ENCODE measurements around the gene MYBPC2.

The MYBPC2 gene

GRCh38 chr19:50480281-50481111 is 47.8 kb downstream of the MYBPC2 start:
- Histone ChIP-seq H3K27ac (ENCODE audit: insufficient read depth, low read depth, low read length, poor library complexity, severe bottlenecking) (no peak overlapping the region), H3K4me1 (ENCODE audit: control insufficient read depth, insufficient read depth, low read length) (no peaks in the 10 kb centered on the region), H3K9me3 (ENCODE audit: control insufficient read depth, low read length) (no peaks in the 10 kb centered on the region), H3K27me3 (ENCODE audit: control insufficient read depth, insufficient read depth, low read length, poor library complexity, severe bottlenecking) (no peaks in the 10 kb centered on the region), H3K4me3 (ENCODE audit: insufficient read depth, low read depth, low read length) (no peak overlapping the region), H3K36me3 (ENCODE audit: control insufficient read depth, insufficient read depth, low read length) (peaks cover 6% of the 10 kb centered on the region)
- WGBS, 2 experiments = 94% methylated on average over 37 of the region's 37 CpGs

DNA sequence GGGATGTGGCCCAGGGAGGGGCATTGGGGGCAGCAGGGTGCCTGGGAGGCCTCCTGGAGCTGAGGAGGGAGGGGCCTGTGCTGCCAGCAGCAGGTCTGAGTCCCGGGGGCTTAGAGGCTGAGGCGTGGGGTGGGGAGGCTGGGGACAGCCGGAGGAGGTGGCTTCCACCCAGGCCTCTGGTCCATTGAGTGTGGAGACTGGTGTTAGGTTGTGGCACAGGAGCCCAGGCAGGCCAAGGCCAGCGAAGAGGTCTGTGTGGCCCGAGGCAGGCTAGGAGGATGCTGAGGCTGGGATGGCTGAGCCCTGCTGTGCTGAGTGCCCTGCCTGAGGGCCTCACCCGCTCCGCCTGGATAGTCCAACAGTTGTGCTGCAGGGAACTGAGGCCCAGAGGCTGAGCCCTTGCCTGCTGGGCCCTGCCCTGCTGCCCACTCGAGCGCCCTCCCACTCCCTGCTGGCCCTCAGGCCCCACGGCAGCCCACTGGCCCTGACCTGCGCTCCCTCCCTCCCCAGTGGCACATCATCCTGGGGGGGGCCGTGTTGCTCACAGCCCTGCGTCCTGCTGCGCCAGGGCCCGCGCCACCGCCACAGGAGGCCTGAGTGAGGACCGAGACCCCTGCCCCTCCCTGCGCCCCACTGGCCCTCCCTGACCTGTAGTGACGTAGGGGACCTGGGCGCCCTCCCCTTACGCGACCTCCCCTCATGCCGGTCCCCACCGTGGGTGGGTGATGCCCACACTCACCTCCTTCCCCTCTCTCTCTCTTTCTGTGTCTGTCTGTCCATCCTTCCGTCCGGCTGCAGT is 48.9 kb downstream of the MYBPC2 start:
- Histone ChIP-seq H3K4me3 (ENCODE audit: insufficient read depth, low read depth, low read length) (no peak overlapping the region), H3K27me3 (ENCODE audit: control insufficient read depth, insufficient read depth, low read length, poor library complexity, severe bottlenecking) (no peaks in the 10 kb centered on the region), H3K27ac (ENCODE audit: insufficient read depth, low read depth, low read length, poor library complexity, severe bottlenecking) (no peak overlapping the region), H3K36me3 (ENCODE audit: control insufficient read depth, insufficient read depth, low read length) (peaks cover 6% of the 10 kb centered on the region), H3K9me3 (ENCODE audit: control insufficient read depth, low read length) (peaks cover 3% of the 10 kb centered on the region), H3K4me1 (ENCODE audit: control insufficient read depth, insufficient read depth, low read length) (no peaks in the 10 kb centered on the region)
- 93 to 94% methylated on average over 27 of the region's 27 CpGs for WGBS, 2 experiments

DNA sequence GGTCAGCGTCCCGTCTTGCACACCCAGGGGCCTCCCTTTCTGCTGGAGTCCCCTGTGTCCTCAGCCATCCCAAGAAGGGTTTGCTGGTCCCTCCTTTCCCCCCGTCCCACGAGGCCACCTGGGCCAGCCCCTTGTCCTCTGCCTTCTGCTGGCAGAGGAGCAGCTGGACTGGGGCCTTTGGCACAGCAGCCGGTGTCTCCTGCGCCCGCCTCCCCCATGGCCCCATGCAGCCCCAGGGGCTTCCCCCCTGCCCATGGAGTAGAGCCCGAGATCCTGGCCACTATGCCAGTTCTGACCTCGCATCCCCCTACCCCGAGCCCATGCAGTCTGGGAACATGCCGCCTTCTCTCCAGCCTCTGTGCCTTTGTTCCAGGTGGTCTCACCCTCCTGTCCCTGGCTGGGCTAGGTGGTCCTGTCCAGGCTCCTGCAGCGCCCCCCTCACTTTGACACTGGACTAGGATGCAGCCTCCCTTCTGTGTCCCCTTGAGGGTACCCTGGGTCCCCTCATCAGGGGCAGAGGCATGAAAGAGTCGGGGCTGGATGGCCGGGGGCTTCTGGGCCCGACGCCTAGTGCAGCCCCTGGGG is 49.7 kb downstream of the MYBPC2 start:
- H3K27ac ChIP-seq (ENCODE audit: insufficient read depth, low read depth, low read length, poor library complexity, severe bottlenecking) = no peak overlapping the region
- no peaks in the 10 kb centered on the region for H3K4me1 ChIP-seq (ENCODE audit: control insufficient read depth, insufficient read depth, low read length)
- peaks cover 3% of the 10 kb centered on the region for H3K27me3 ChIP-seq (ENCODE audit: control insufficient read depth, insufficient read depth, low read length, poor library complexity, severe bottlenecking)
- H3K36me3 ChIP-seq (ENCODE audit: control insufficient read depth, insufficient read depth, low read length) = peaks cover 6% of the 10 kb centered on the region
- H3K4me3 ChIP-seq (ENCODE audit: insufficient read depth, low read depth, low read length) = no peak overlapping the region
- 91 to 92% methylated on average over 16 of the region's 16 CpGs for WGBS, 2 experiments
- H3K9me3 ChIP-seq (ENCODE audit: control insufficient read depth, low read length) = peaks cover 3% of the 10 kb centered on the region

DNA sequence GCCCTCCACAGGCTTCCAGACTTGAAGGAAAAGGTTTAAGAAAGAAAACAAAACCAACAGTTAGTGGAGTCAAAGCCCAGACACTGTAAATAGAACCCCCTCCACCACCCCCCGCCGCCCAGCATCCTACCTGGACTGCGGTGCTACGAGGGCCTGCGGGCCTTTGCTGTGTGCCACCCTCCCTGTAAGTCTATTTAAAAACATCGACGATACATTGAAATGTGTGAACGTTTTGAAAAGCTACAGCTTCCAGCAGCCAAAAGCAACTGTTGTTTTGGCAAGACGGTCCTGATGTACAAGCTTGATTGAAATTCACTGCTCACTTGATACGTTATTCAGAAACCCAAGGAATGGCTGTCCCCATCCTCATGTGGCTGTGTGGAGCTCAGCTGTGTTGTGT is 50.2 kb downstream of the MYBPC2 start:
- peaks cover 6% of the 10 kb centered on the region for H3K36me3 ChIP-seq (ENCODE audit: control insufficient read depth, insufficient read depth, low read length)
- no peaks in the 10 kb centered on the region for H3K4me1 ChIP-seq (ENCODE audit: control insufficient read depth, insufficient read depth, low read length)
- H3K9me3 ChIP-seq (ENCODE audit: control insufficient read depth, low read length) = peaks cover 3% of the 10 kb centered on the region
- no peak overlapping the region for H3K27ac ChIP-seq (ENCODE audit: insufficient read depth, low read depth, low read length, poor library complexity, severe bottlenecking)
- 94% methylated on average over 10 of the region's 10 CpGs for WGBS, 2 experiments
- H3K4me3 ChIP-seq (ENCODE audit: insufficient read depth, low read depth, low read length) = no peak overlapping the region
- peaks cover 7% of the 10 kb centered on the region for H3K27me3 ChIP-seq (ENCODE audit: control insufficient read depth, insufficient read depth, low read length, poor library complexity, severe bottlenecking)

- H3K27me3 ChIP-seq (ENCODE audit: control insufficient read depth, insufficient read depth, low read length, poor library complexity, severe bottlenecking) = peaks cover 21% of the 10 kb centered on the region
- no peak overlapping the region for H3K27ac ChIP-seq (ENCODE audit: insufficient read depth, low read depth, low read length, poor library complexity, severe bottlenecking)
- H3K4me3 ChIP-seq (ENCODE audit: insufficient read depth, low read depth, low read length) = no peak overlapping the region
- H3K4me1 ChIP-seq (ENCODE audit: control insufficient read depth, insufficient read depth, low read length) = no peaks in the 10 kb centered on the region
- 93 to 95% methylated on average over 10 of the region's 10 CpGs for whole genome bisulfite sequencing, 2 experiments
- H3K9me3 ChIP-seq (ENCODE audit: control insufficient read depth, low read length) = peaks cover 3% of the 10 kb centered on the region
- H3K36me3 ChIP-seq (ENCODE audit: control insufficient read depth, insufficient read depth, low read length) = peaks cover 1% of the 10 kb centered on the region
Observed at GRCh38 chr19:50485284-50485955, 52.7 kb downstream of the MYBPC2 start.

DNA sequence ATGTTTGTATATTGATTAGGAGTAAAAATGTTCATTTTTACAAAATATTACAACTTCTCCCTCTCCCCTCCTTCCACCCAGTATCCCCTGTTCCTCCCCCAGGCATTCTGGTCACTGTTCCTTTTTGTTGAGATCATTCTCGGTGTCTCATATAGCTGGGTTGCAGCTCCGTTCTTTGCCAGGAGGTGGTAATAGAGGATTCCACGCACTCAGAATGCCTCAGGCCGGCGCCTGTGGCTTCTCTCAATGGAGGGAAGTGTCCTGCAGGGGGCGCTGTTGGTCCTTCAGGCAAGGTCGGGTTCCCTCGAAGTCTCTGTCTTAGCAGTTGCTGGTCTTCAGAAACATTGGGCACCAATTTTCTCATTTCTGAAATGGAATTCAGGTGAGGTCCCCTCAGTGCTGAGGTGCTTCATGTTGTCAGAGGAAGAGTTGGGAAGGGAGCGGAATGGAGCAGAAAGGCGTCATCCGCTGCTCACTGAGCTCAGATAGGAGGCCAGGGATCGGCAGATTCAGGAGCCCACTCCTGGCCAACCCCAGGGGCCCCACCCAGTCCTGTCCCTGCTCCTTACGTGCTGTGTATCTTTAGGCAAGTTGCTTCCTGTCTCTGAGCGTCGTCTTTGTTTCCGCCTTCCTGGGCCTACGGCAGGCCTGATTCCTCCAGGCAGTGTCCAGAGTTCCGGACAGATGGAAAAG is 54.3 kb downstream of the MYBPC2 start:
- Histone ChIP-seq H3K27me3 (ENCODE audit: control insufficient read depth, insufficient read depth, low read length, poor library complexity, severe bottlenecking) (peaks cover 28% of the 10 kb centered on the region), H3K4me1 (ENCODE audit: control insufficient read depth, insufficient read depth, low read length) (no peaks in the 10 kb centered on the region), H3K27ac (ENCODE audit: insufficient read depth, low read depth, low read length, poor library complexity, severe bottlenecking) (no peak overlapping the region), H3K4me3 (ENCODE audit: insufficient read depth, low read depth, low read length) (no peak overlapping the region), H3K36me3 (ENCODE audit: control insufficient read depth, insufficient read depth, low read length) (no peaks in the 10 kb centered on the region), H3K9me3 (ENCODE audit: control insufficient read depth, low read length) (peaks cover 3% of the 10 kb centered on the region)
- 82 to 84% methylated on average over 18 of the region's 18 CpGs for WGBS, 2 experiments

GRCh38 chr19:50488389-50489194 is 55.9 kb downstream of the MYBPC2 start:
- Histone ChIP-seq H3K27ac (ENCODE audit: insufficient read depth, low read depth, low read length, poor library complexity, severe bottlenecking) (no peak overlapping the region), H3K36me3 (ENCODE audit: control insufficient read depth, insufficient read depth, low read length) (no peaks in the 10 kb centered on the region), H3K27me3 (ENCODE audit: control insufficient read depth, insufficient read depth, low read length, poor library complexity, severe bottlenecking) (peaks cover 44% of the 10 kb centered on the region), H3K4me3 (ENCODE audit: insufficient read depth, low read depth, low read length) (no peak overlapping the region), H3K9me3 (ENCODE audit: control insufficient read depth, low read length) (peaks cover 3% of the 10 kb centered on the region), H3K4me1 (ENCODE audit: control insufficient read depth, insufficient read depth, low read length) (no peaks in the 10 kb centered on the region)
- 54 to 55% methylated on average over 13 of the region's 13 CpGs for WGBS, 2 experiments

GRCh38 chr19:50489461-50490011 is 56.8 kb downstream of the MYBPC2 start:
- H3K4me1 ChIP-seq (ENCODE audit: control insufficient read depth, insufficient read depth, low read length) = no peaks in the 10 kb centered on the region
- peaks cover 3% of the 10 kb centered on the region for H3K9me3 ChIP-seq (ENCODE audit: control insufficient read depth, low read length)
- H3K36me3 ChIP-seq (ENCODE audit: control insufficient read depth, insufficient read depth, low read length) = no peaks in the 10 kb centered on the region
- no peak overlapping the region for H3K27ac ChIP-seq (ENCODE audit: insufficient read depth, low read depth, low read length, poor library complexity, severe bottlenecking)
- peaks cover 44% of the 10 kb centered on the region for H3K27me3 ChIP-seq (ENCODE audit: control insufficient read depth, insufficient read depth, low read length, poor library complexity, severe bottlenecking)
- WGBS, 2 experiments = 52 to 53% methylated on average over 24 of the region's 24 CpGs
- H3K4me3 ChIP-seq (ENCODE audit: insufficient read depth, low read depth, low read length) = no peak overlapping the region

DNA sequence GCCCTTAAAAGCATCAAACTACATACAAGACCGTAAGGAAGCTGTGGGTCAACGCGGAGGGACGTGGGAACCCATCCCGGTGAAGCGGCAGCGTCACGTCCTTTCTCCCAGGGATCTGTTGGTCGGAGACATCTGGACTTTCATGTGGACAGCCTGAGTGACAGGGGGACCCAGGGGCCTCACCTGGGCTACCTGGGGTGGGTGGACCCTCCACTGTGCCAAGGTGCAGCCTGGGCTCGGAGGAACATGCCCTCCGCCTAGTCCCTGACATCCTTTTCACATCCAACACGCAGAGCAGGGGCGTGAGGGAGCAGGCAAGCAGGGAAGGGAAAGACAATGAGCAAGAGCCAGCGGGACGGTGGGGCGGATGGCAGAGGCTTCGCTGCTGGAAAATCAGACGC is 57.7 kb downstream of the MYBPC2 start:
- H3K27me3 ChIP-seq (ENCODE audit: control insufficient read depth, insufficient read depth, low read length, poor library complexity, severe bottlenecking) = peaks cover 44% of the 10 kb centered on the region
- H3K9me3 ChIP-seq (ENCODE audit: control insufficient read depth, low read length) = peaks cover 3% of the 10 kb centered on the region
- no peaks in the 10 kb centered on the region for H3K4me1 ChIP-seq (ENCODE audit: control insufficient read depth, insufficient read depth, low read length)
- WGBS, 2 experiments = 93 to 95% methylated on average over 18 of the region's 18 CpGs
- H3K36me3 ChIP-seq (ENCODE audit: control insufficient read depth, insufficient read depth, low read length) = no peaks in the 10 kb centered on the region
- H3K4me3 ChIP-seq (ENCODE audit: insufficient read depth, low read depth, low read length) = no peak overlapping the region
- no peak overlapping the region for H3K27ac ChIP-seq (ENCODE audit: insufficient read depth, low read depth, low read length, poor library complexity, severe bottlenecking)
